Astrocyte (in vitro differentiated cells and primary cell): ENCODE results near the gene PLK1. TPM values are rescaled to one million over a fixed set of nuclear protein-coding genes. Genes with fewer than 3 reads are reported as not detected.

ENCODE experiments used
- DNase-seq: peaks from one replicate; pipeline ENCODE4 v3.0.0-alpha.2; 2010; ENCODE audit warnings: low read depth
- FAIRE-seq: peaks from 2 replicates; lab custom pipeline; 2011; peaks lifted over from hg19 to GRCh38; lab: Jason Lieb, UNC
- H2AFZ ChIP-seq: 2 replicates; pipeline ENCODE4 v1.6.0; 2012; ENCODE audit warnings: low read depth, low read length, inconsistent platforms
- H3K27ac ChIP-seq: 2 replicates; pipeline ENCODE4 v1.5.1; 2011; ENCODE audit warnings: low read depth, low read length, inconsistent platforms
- H3K27me3 ChIP-seq: 2 replicates; pipeline ENCODE4 v1.6.0; 2011; ENCODE audit warnings: low read length, inconsistent platforms; ENCODE audit not compliant: insufficient read depth
- H3K36me3 ChIP-seq: 2 replicates; pipeline ENCODE4 v1.5.1; 2011; ENCODE audit warnings: low read length, inconsistent platforms; ENCODE audit not compliant: insufficient read depth
- H3K4me1 ChIP-seq: 2 replicates; pipeline ENCODE4 v1.5.1; 2011; ENCODE audit warnings: low read length, inconsistent platforms; ENCODE audit not compliant: insufficient read depth
- H3K4me2 ChIP-seq: 2 replicates; pipeline ENCODE4 v1.6.0; 2012; ENCODE audit warnings: low read length, inconsistent platforms
- H3K4me3 ChIP-seq: 2 replicates; pipeline ENCODE4 v1.5.1; 2011; ENCODE audit warnings: low read depth, mild to moderate bottlenecking, low read length, inconsistent platforms; ENCODE audit not compliant: insufficient read depth
- H3K79me2 ChIP-seq: 2 replicates; pipeline ENCODE4 v1.6.0; 2012; ENCODE audit warnings: mild to moderate bottlenecking, low read length, inconsistent platforms; ENCODE audit not compliant: insufficient read depth
- H3K9ac ChIP-seq: 2 replicates; pipeline ENCODE4 v1.6.0; 2012; ENCODE audit warnings: mild to moderate bottlenecking, low read length, inconsistent platforms
- H3K9me3 ChIP-seq: 2 replicates; pipeline ENCODE4 v1.5.1; 2012; ENCODE audit warnings: low read depth, mild to moderate bottlenecking, low read length, inconsistent platforms; ENCODE audit not compliant: insufficient read depth
- H4K20me1 ChIP-seq: 2 replicates; pipeline ENCODE4 v1.6.0; 2012; ENCODE audit warnings: low read length, inconsistent platforms; ENCODE audit not compliant: insufficient read depth
- H3K27ac Mint-ChIP-seq: one replicate; pipeline ENCODE4 v1.8.0; 2021; ENCODE audit warnings: mild to moderate bottlenecking, mixed read lengths; ENCODE audit not compliant: unreplicated experiment
- H3K27me3 Mint-ChIP-seq: one replicate; pipeline ENCODE4 v1.8.0; 2021; ENCODE audit warnings: low read depth, mixed read lengths; ENCODE audit not compliant: unreplicated experiment
- H3K36me3 Mint-ChIP-seq: one replicate; pipeline ENCODE4 v1.8.0; 2021; ENCODE audit warnings: low read depth, mixed read lengths; ENCODE audit not compliant: unreplicated experiment
- H3K4me1 Mint-ChIP-seq: one replicate; pipeline ENCODE4 v1.8.0; 2021; ENCODE audit warnings: low read depth, mixed read lengths; ENCODE audit not compliant: unreplicated experiment
- H3K4me3 Mint-ChIP-seq: one replicate; pipeline ENCODE4 v1.8.0; 2021; ENCODE audit warnings: mild to moderate bottlenecking, moderate library complexity, mixed read lengths; ENCODE audit not compliant: unreplicated experiment
- H3K9me3 Mint-ChIP-seq: one replicate; pipeline ENCODE4 v1.8.0; 2021; ENCODE audit warnings: mild to moderate bottlenecking, mixed read lengths; ENCODE audit not compliant: unreplicated experiment
- CTCF ChIP-seq: IDR thresholded peaks from 2 replicates; pipeline ENCODE4 v1.5.1; 2011; ENCODE audit warnings: low read depth, mild to moderate bottlenecking, inconsistent platforms, low read length, moderate library complexity; ENCODE audit not compliant: insufficient read depth
- EZH2 ChIP-seq: IDR thresholded peaks from 2 replicates; pipeline ENCODE4 v1.6.1; 2012; ENCODE audit warnings: mild to moderate bottlenecking, low read length, inconsistent platforms; ENCODE audit not compliant: insufficient read depth
- total RNA-seq: library from RNA; stranded (reverse); gene quantifications from 2 replicates; pipeline ENCODE4 v1.2.1, GENCODE V29; 2021

PLK1 gene
- total RNA-seq, 1 donor from 2014 or later = 10.5 TPM

GRCh38 chr16:23709536-23709935 is 30.8 kb downstream of the PLK1 start:
- H3K4me1 ChIP-seq = no peaks in the 10 kb centered on the region
- H2AFZ ChIP-seq = no peak overlapping the region
- no peak for DNase-seq
- no peaks in the 10 kb centered on the region for H3K36me3 ChIP-seq
- H3K4me2 ChIP-seq = no peak overlapping the region
- Mint-ChIP-seq H3K4me3 (no peak overlapping the region), H3K36me3 (peaks cover 2% of the 10 kb centered on the region), H3K4me1 (no peaks in the 10 kb centered on the region), H3K9me3 (peaks cover 15% of the 10 kb centered on the region), H3K27ac (no peak overlapping the region), H3K27me3 (peaks cover 40% of the 10 kb centered on the region)
- H3K9me3 ChIP-seq = no peaks in the 10 kb centered on the region
- H3K27ac ChIP-seq = no peak overlapping the region
- H3K9ac ChIP-seq = no peak overlapping the region
- TF ChIP-seq EZH2 (no peak), CTCF (no peak)
- H3K27me3 ChIP-seq = peaks cover 14% of the 10 kb centered on the region
- H3K4me3 ChIP-seq = no peak overlapping the region
- H4K20me1 ChIP-seq = no peaks in the 10 kb centered on the region
- no peak for FAIRE-seq
- no peaks in the 10 kb centered on the region for H3K79me2 ChIP-seq

GRCh38 chr16:23710008-23710407 is 31.3 kb downstream of the PLK1 start:
- no peak for TF ChIP-seq CTCF
- no peak for TF ChIP-seq EZH2
- Histone ChIP-seq H3K79me2 (no peaks in the 10 kb centered on the region), H3K9ac (no peak overlapping the region), H4K20me1 (no peaks in the 10 kb centered on the region), H3K4me3 (no peak overlapping the region), H2AFZ (no peak overlapping the region), H3K36me3 (no peaks in the 10 kb centered on the region), H3K9me3 (no peaks in the 10 kb centered on the region), H3K4me2 (no peak overlapping the region), H3K27ac (no peak overlapping the region), H3K27me3 (peaks cover 17% of the 10 kb centered on the region), H3K4me1 (no peaks in the 10 kb centered on the region)
- peaks cover 3% of the 10 kb centered on the region for H3K36me3 Mint-ChIP-seq
- no peak overlapping the region for H3K4me3 Mint-ChIP-seq
- FAIRE-seq = no peak
- peaks cover 42% of the 10 kb centered on the region for H3K27me3 Mint-ChIP-seq
- H3K9me3 Mint-ChIP-seq = peaks cover 16% of the 10 kb centered on the region
- DNase-seq = no peak
- no peaks in the 10 kb centered on the region for H3K4me1 Mint-ChIP-seq
- H3K27ac Mint-ChIP-seq = no peak overlapping the region

- no peak overlapping the region for H3K9ac ChIP-seq
- no peak overlapping the region for H3K4me3 Mint-ChIP-seq
- peaks cover 3% of the 10 kb centered on the region for H3K36me3 Mint-ChIP-seq
- H3K27me3 Mint-ChIP-seq = peaks cover 40% of the 10 kb centered on the region
- H3K27ac Mint-ChIP-seq = no peak overlapping the region
- H3K36me3 ChIP-seq = no peaks in the 10 kb centered on the region
- no peak overlapping the region for H3K27ac ChIP-seq
- H3K9me3 ChIP-seq = no peaks in the 10 kb centered on the region
- no peaks in the 10 kb centered on the region for H3K4me1 Mint-ChIP-seq
- no peak overlapping the region for H3K4me2 ChIP-seq
- no peak overlapping the region for H3K4me3 ChIP-seq
- no peak for TF ChIP-seq EZH2
- TF ChIP-seq CTCF = no peak
- no peak for FAIRE-seq
- peaks cover 17% of the 10 kb centered on the region for H3K27me3 ChIP-seq
- no peak for DNase-seq
- H3K9me3 Mint-ChIP-seq = peaks cover 16% of the 10 kb centered on the region
- H4K20me1 ChIP-seq = no peaks in the 10 kb centered on the region
- no peak overlapping the region for H2AFZ ChIP-seq
- H3K79me2 ChIP-seq = no peaks in the 10 kb centered on the region
- no peaks in the 10 kb centered on the region for H3K4me1 ChIP-seq
These were observed 31.8 kb downstream of the PLK1 start for GRCh38 chr16:23710504-23710903.
